GM19324 (cell line): ENCODE measurements around the gene TEX53.

ENCODE experiments used
- ATAC-seq: cut with Tn5 transposase; IDR thresholded peaks from one replicate; pipeline ENCODE4 v1.9.1; 2021; ENCODE audit warnings: mild to moderate bottlenecking, moderate library complexity; ENCODE audit not compliant: unreplicated experiment, low FRiP score

Gene TEX53

GRCh38 chr9:114607671-114608524 lies 49.7 kb downstream of the TEX53 start:
- ATAC-seq, result no peak

GRCh38 chr9:114606597-114607207 lies 50.9 kb downstream of the TEX53 start:
- ATAC-seq, result no peak
